HG02840 (cell line): Measurements from ENCODE around the gene AZGP1.
"Not testable (repeated sequence)": the region's sequence is repeated elsewhere in the genome, so short reads cannot be mapped to it uniquely, and the experiment has no call there.

Source experiments
- ATAC-seq: cut with Tn5 transposase; IDR thresholded peaks from one replicate; pipeline ENCODE4 v1.9.1; 2021; ENCODE audit warnings: mild to moderate bottlenecking, moderate library complexity, moderate number of reproducible peaks; ENCODE audit not compliant: unreplicated experiment, low FRiP score

Gene AZGP1

GRCh38 chr7:100000239-100000638, 24.4 kb upstream of the AZGP1 start:
- no peak for ATAC-seq

GRCh38 chr7:99997545-99998137, 21.8 kb upstream of the AZGP1 start:
- ATAC-seq: no peak

DNA sequence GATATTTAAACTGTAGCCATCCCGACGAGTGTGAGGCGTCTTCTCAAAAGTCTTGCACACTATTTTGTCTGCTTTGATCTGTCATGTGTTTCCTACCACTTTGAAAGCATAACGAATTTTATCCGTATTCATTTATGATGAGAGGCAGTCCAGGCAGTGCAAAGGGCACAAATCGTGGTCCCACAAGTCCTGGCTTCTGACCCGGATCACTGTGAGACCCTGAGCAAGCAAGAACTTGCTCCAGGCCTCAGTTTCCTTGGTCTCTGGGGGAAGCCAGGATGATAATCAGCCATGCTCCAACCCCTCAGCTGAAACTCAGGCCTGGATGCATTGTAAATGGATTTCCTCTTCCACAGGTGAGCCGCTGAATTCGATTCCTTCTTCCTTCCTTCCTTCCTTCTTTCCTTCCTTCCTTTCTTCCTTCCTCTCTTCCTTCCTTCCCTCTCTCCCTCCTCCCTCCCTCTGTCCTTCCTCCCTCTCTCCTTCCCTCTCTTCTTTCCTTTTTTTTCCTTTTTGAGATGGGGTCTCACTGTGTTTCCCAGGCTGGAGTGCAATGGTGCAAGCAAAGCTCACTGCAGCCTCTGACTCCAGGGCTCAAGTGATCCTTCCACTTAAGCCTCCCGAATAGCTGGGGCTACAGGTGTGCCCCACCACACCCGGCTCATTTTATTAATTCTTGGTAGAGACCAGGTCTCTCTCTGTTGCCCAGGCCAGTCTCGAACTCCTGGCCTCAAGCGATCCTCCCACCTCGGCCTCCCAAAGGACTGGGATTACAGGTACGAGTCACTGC, 21.1 kb upstream of the AZGP1 start:
- no peak for ATAC-seq

DNA sequence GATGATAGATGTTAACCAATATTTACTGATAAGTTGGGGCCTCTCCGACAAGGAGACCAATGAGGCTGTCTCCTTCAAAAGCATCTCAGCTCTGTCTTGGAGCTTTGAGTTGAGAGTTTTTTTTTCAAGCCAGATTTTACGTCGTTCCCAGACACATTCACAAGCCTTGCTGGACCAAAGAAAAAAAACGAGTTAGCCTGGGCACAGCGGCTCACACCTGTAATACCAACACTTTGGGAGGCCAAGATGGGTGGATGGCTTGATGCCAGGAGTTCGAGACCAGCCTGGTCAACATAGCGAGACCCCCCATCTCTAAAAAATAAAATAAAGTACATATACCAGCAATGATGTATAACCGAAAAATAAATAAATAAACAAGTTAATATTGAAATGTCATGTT, 19.0 kb upstream of the AZGP1 start:
- no peak for ATAC-seq

DNA sequence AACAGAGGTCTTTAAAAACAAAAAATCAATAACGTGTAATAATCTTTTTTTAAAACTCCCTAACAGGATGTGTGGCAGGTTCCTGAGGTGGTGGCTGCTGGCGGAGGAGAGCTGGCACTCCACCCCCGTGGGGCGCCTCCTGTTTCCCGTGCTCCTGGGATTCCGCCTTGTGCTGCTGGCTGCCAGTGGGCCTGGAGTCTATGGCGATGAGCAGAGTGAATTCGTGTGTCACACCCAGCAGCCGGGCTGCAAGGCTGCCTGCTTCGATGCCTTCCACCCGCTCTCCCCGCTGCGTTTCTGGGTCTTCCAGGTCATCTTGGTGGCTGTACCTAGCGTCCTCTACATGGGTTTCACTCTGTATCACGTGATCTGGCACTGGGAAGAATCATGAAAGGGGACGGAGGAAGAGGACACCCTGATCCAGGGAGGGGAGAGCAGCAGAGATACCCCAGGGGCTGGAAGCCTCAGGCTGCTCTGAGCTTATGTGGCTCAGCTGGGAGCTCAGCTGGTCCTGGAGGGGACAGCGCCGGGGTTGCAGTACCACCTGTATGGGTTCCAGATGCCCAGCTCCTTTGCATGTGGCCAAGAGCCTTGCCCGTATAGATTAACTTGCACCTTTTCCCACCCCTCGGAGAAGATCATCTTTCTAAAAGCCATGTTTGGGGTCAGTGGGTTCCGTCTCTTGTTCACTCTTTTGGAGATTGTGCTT, 16.7 kb upstream of the AZGP1 start:
- ATAC-seq: no peak

DNA sequence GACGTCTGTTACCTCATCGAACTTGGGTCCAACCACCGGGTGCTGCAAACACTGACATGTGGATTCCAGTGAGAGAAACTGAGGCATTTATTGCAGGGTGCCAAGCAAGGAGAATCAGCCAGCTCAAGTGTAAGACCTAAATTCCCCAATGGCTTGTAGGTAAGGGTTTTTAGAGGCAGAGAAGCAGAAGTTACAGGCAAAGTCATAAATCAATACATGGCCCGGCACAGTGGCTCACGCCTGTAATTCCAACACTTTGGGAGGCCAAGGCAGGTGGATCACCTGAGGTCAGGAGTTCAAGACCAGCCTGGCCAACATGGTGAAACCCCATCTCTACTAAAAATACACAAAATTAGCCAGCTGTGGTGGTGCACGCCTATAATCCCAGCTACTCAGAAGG, 15.7 kb upstream of the AZGP1 start:
- not testable (repeated sequence) for ATAC-seq

DNA sequence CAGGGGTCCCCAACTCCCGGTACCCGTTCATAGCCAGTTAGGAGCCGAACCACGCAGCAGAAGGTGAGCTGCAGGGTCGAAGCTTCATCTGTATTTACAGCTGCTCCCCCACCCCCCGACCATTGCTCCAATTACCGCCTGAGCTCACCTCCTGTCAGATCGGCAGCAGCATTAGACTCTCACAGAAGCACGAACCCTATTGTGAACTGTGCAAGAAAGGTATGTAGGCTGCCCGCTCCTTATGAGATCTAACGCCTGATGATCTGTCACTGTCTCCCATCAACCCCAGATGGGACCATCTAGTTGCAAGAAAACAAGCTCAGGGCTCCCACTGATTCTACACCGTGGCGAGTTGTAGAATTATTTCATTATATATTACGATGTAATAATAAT, 14.6 kb upstream of the AZGP1 start:
- ATAC-seq: no peak

GRCh38 chr7:99987846-99988245, 12.0 kb upstream of the AZGP1 start:
- no peak for ATAC-seq

DNA sequence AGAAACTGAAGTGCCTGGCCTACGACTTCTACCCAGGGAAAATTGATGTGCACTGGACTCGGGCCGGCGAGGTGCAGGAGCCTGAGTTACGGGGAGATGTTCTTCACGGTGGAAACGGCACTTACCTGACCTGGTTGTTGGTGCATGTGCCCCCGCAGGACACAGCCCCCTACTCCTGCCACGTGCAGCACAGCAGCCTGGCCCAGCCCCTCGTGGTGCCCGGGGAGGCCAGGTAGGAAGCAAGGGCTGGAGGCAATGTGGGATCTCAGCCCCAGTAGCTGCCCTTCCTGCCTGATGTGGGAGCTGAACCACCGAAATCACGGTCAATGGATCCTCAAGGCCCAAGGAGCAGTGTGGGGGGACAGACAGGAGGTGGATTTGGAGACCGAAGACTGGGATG, 11.5 kb upstream of the AZGP1 start:
- not testable (repeated sequence) for ATAC-seq

- no peak for ATAC-seq
These were observed 8.8 kb upstream of the AZGP1 start for GRCh38 chr7:99984593-99984992.

GRCh38 chr7:99981066-99981465, 5.2 kb upstream of the AZGP1 start:
- ATAC-seq: not testable (repeated sequence)

- not testable (repeated sequence) for ATAC-seq
These were observed 4.6 kb upstream of the AZGP1 start for GRCh38 chr7:99980448-99980872.

DNA sequence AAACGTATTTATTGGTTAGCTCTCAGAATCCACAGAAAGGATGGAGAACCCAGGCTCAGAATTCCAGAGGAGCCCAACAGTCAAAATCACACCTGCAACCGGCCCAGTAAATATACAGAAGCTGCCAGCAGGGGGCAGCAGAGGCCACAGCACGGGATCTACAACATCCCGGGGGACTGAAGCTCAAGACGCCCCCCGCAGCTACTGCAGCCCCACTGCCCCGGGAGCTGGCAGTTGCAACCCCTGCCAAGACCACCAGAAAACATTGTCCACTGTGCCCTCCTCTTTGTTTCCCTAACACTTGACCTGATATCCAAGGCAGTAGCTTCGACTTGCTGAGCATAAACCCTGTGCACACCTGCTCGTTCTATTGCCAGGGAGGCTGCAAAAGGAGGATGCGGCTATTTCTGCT, 4.0 kb upstream of the AZGP1 start:
- not testable (repeated sequence) for ATAC-seq

- no peak for ATAC-seq
These were observed 795 bp upstream of the AZGP1 start for GRCh38 chr7:99976626-99977025.

DNA sequence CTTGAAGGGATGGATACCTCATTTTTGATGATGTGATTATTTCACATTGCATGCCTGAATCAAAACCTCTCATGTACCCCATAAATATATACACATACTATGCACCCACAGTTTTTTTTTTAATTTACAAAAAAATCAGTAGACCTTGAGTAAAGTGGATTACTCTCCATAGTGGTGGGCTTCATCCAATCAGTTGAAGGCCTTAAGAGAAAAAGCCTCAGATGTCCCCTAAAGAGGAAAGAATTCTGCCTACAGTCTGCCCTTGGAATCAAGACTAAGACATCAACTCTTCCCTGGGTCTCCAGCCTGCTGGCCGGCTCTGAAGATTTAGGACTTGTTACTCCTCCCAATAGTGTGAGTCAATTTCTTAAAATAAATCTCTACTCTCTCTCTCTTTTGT, 1.1 kb downstream of the AZGP1 start:
- no peak for ATAC-seq

DNA sequence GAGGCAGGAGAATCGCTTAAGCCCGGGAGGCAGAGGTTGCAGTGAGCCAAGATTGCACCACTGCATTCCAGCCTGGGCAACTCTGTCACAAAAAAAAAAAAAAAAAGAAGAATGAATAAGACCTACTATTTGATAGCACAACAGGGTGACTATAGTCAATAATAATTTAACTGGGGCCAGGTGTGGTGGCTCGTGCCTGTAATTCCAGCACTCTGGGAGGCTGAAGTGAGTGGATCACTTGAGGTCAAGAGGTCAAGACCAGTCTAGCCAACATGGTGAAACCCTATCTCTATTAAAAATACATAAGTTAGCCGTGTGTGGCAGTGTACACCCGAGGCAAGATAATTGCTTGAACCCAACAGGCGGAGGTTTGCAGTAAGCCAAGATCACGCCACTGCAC, 2.0 kb downstream of the AZGP1 start:
- ATAC-seq: not testable (repeated sequence)

GRCh38 chr7:99971242-99971641, 4.6 kb downstream of the AZGP1 start:
- no peak for ATAC-seq

DNA sequence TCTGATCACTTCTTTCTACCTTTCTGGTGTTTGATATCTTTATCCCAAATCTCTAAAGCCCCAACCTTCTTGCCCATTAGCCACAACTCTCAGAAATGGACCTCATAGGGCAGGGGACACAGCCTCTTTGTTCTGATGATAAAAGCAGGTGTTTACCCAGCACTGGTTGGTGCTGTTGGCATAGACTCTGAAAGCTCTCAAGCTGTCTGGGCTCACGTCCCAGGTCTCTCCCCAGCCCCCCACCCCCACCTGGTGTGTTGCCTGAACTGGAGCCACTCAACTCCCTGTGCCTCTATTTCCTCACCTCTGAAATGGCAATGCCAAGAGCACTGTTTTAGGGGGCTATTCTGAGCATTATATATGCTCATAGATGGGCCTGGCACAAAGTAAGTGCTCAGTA, 6.0 kb downstream of the AZGP1 start:
- not testable (repeated sequence) for ATAC-seq

GRCh38 chr7:99969298-99969697, 6.5 kb downstream of the AZGP1 start:
- no peak for ATAC-seq

GRCh38 chr7:99958564-99959227, 17.1 kb downstream of the AZGP1 start:
- ATAC-seq: no peak

GRCh38 chr7:99955247-99955646, 20.6 kb downstream of the AZGP1 start:
- ATAC-seq: no peak
